ENCODE data around the gene COQ5.

Gene COQ5

DNA sequence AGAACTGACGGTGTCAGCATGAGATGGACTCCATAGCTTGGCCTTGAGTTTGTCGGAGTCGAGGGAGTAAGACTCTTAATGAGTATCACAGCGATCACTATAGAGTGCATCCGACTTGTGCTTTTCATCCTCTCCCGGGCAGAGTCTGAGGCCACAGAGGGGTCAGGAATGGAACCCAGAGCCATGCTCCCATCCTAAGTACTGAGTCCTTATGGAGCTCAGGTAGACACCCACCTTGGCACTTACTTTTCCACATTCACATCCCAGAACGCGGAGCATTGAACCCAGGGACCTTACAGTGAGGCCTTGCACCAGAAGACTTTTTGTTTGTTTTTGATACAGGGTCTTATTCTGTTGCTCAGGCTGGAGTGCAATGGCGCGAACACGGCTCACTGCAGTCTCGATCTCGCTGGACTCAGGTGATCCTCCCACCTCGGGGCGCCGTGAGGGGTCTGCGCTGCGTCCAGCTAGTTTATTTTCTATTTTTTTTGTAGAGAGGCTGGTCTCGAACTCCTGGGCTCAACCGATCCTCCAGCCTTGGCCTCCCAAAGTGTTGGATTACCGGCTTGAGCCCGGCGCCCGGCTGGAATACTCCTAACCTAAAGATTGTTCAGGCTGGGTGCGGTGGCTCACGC lies 58.7 kb downstream of the COQ5 start:
- ChIA-PET POLR2A (interaction anchor here (0.6 to 5.4 kb wide), 13 partner anchors 12 to 269 kb away, joined by 3 to 39 read pairs (median 4); partner anchors contain the start of genes COQ5, DYNLL1, RNU4-2 and RPLP0), CTCF (interaction anchor here (0.7 to 2.5 kb wide), 5 partner anchors 9 to 59 kb away, joined by 3 to 6 read pairs (median 3); partner anchors contain the start of gene COQ5)
- TF ChIP-seq CTBP1 (IDR thresholded peaks at IDR 0.05; ENCODE audit: borderline replicate concordance) (no peak), FOXK2 (IDR thresholded peaks at IDR 0.05) (no peak), BHLHE40 (IDR thresholded peaks at IDR 0.05; ENCODE audit: borderline replicate concordance) (no peak), FOXA1 (IDR thresholded peaks at IDR 0.05) (no peak), FOXM1 (IDR thresholded peaks at IDR 0.05; ENCODE audit: borderline replicate concordance) (no peak)
- peak; percentile 33 for DNase-seq (ENCODE audit: extremely low spot score)

- TF ChIP-seq ARNT (IDR thresholded peaks at IDR 0.05) (no peak), SP1 (IDR thresholded peaks at IDR 0.05) (no peak), ELF4 (IDR thresholded peaks at IDR 0.05) (peak; percentile 19; the same call in 1 of the 2 replicates), ZNF384 (IDR thresholded peaks at IDR 0.05) (no peak), FOXM1 (IDR thresholded peaks at IDR 0.05; ENCODE audit: borderline replicate concordance) (peak; percentile 73; the same call in 1 of the 2 replicates), LEF1 (IDR thresholded peaks at IDR 0.05; ENCODE audit: borderline replicate concordance) (peak; percentile 35; the same call in 1 of the 2 replicates), L3MBTL2 (conservative IDR thresholded peaks at IDR 0.05) (peak; percentile 47; the same call in 1 of the 2 replicates), HDGF (IDR thresholded peaks at IDR 0.05; ENCODE audit: borderline replicate concordance) (no peak), FOXK2 (IDR thresholded peaks at IDR 0.05) (no peak)
- POLR2A ChIA-PET, result interaction anchor here (0.9 to 5.4 kb wide), 13 partner anchors 12 to 268 kb away, joined by 3 to 39 read pairs (median 5); partner anchors contain the start of genes COQ5, DYNLL1, RNU4-2 and RPLP0
- DNase-seq (ENCODE audit: extremely low spot score), result peak; percentile 97
- CTCF ChIA-PET, result interaction anchor here (0.7 to 2.5 kb wide), 7 partner anchors 10 to 59 kb away, joined by 3 to 7 read pairs (median 4); partner anchors contain the start of gene COQ5
These were observed 59.4 kb downstream of the COQ5 start, which contains the start of gene SRSF9 for GRCh38 chr12:120469450-120470149. Gene SRSF9, minus strand, starts transcription at chr12:120469748. Its CDS starts 139 bp downstream, at chr12:120469609.

DNA sequence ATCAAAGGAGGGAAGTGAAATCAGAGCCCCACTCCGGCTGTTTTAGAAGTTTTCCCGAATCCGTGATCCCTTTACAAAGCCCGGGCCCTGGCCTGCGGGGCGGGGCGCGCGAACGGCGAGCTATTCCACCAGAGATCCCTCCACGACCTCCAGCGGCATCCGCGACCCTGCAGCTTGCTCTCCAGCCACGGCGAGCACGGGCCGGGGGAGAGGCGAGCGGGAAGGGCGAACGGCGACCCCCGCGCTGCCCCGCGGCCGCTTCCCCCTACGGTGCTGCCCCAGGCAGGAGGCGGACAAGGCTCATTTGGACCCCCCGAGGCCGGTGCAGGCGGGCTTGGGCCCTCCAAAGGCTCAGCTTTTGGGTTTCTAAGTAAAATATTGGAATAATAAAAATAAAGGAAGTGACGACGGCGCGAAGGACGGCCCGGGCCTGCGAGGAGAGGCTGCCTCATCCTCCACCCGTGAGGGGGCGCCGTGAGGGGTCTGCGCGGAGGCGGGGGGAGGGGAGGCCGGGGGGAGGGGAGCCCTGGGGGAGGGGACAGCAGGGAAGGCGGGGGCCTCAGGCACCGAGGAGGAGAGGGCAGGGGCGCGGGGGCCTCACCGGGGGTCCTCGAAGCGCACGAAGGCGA lies 60.0 kb downstream of the COQ5 start:
- POLR2A ChIA-PET, result interaction anchor here (1.0 to 5.4 kb wide), 13 partner anchors 10 to 177 kb away, joined by 3 to 39 read pairs (median 5); partner anchors contain the start of genes COQ5, DYNLL1 and RNU4-2
- TF ChIP-seq L3MBTL2 (conservative IDR thresholded peaks at IDR 0.05), result no peak
- no peak for TF ChIP-seq LEF1 (IDR thresholded peaks at IDR 0.05; ENCODE audit: borderline replicate concordance)
- TF ChIP-seq NFRKB (IDR thresholded peaks at IDR 0.05), result no peak
- TF ChIP-seq FOXM1 (IDR thresholded peaks at IDR 0.05; ENCODE audit: borderline replicate concordance), result no peak
- no peak for TF ChIP-seq FOXA1 (IDR thresholded peaks at IDR 0.05)
- no peak for TF ChIP-seq PKNOX1 (IDR thresholded peaks at IDR 0.05)
- TF ChIP-seq BHLHE40 (IDR thresholded peaks at IDR 0.05; ENCODE audit: borderline replicate concordance), result no peak
- no peak for TF ChIP-seq HDGF (IDR thresholded peaks at IDR 0.05; ENCODE audit: borderline replicate concordance)
- TF ChIP-seq FOXK2 (IDR thresholded peaks at IDR 0.05), result no peak
- TF ChIP-seq TARDBP (IDR thresholded peaks at IDR 0.05), result no peak
- TF ChIP-seq ARNT (IDR thresholded peaks at IDR 0.05), result no peak
- TF ChIP-seq ELF4 (IDR thresholded peaks at IDR 0.05), result no peak
- TF ChIP-seq ZNF384 (IDR thresholded peaks at IDR 0.05), result no peak
- no peak for TF ChIP-seq SP1 (IDR thresholded peaks at IDR 0.05)
- no peak for TF ChIP-seq CTBP1 (IDR thresholded peaks at IDR 0.05; ENCODE audit: borderline replicate concordance)
- no peak for TF ChIP-seq SUZ12 (IDR thresholded peaks at IDR 0.05)
- peak; percentile 56 for DNase-seq (ENCODE audit: extremely low spot score)
- CTCF ChIA-PET, result interaction anchor here (0.9 to 2.5 kb wide), 4 partner anchors 10 to 102 kb away, joined by 3 to 7 read pairs (median 6); no protein-coding TSS in a partner anchor

DNA sequence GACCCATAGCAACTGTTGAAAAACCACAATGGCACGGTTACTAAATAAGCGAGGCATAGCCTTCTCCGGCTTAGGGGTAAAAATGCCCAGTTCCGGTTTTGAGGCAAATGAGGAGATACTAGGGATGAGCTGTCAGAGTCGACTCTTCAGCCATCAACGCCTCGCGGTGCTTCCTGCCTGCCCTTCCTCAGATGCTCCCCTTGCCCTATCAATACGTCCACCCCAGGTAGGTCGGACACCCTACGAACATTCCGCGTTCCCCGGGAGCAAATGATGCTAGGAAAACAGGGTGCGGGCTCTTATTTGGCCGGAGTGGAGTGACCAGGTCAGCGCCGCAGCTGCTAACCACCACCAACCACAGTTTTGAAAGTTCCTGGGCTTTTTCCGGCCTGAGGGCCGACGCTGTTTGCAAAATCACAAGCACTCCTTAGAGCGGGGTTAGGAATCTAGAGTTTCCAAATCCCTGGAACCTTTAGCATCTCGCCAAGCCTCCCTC lies 60.6 kb downstream of the COQ5 start:
- no peak for DNase-seq (ENCODE audit: extremely low spot score)
- ChIA-PET POLR2A (interaction anchor here (1.0 to 5.4 kb wide), 7 partner anchors 10 to 177 kb away, joined by 3 to 39 read pairs (median 6); partner anchors contain the start of genes DYNLL1 and RNU4-2), CTCF (interaction anchor here (0.7 to 1.7 kb wide), 4 partner anchors 9 to 101 kb away, joined by 3 to 7 read pairs (median 4); no protein-coding TSS in a partner anchor)
- no peak for TF ChIP-seq ELF4 (IDR thresholded peaks at IDR 0.05)
- TF ChIP-seq FOXM1 (IDR thresholded peaks at IDR 0.05; ENCODE audit: borderline replicate concordance), result no peak
- no peak for TF ChIP-seq L3MBTL2 (conservative IDR thresholded peaks at IDR 0.05)
- TF ChIP-seq FOXK2 (IDR thresholded peaks at IDR 0.05), result no peak
- TF ChIP-seq SP1 (IDR thresholded peaks at IDR 0.05), result no peak
- TF ChIP-seq BHLHE40 (IDR thresholded peaks at IDR 0.05; ENCODE audit: borderline replicate concordance), result no peak
- no peak for TF ChIP-seq CTBP1 (IDR thresholded peaks at IDR 0.05; ENCODE audit: borderline replicate concordance)
- TF ChIP-seq PKNOX1 (IDR thresholded peaks at IDR 0.05), result no peak
- no peak for TF ChIP-seq TARDBP (IDR thresholded peaks at IDR 0.05)
- TF ChIP-seq FOXA1 (IDR thresholded peaks at IDR 0.05), result no peak
- TF ChIP-seq SUZ12 (IDR thresholded peaks at IDR 0.05), result no peak
- no peak for TF ChIP-seq HDGF (IDR thresholded peaks at IDR 0.05; ENCODE audit: borderline replicate concordance)
- no peak for TF ChIP-seq NFRKB (IDR thresholded peaks at IDR 0.05)

GRCh38 chr12:120467439-120467838 lies 61.5 kb downstream of the COQ5 start:
- POLR2A ChIA-PET, result interaction anchor here (1.1 to 3.9 kb wide), 5 partner anchors 11 to 176 kb away, joined by 3 to 17 read pairs (median 6); partner anchors contain the start of genes DYNLL1 and RNU4-2
- CTCF ChIA-PET, result interaction anchor here (0.6 to 1.7 kb wide), 4 partner anchors 11 to 78 kb away, joined by 3 to 6 read pairs (median 4); no protein-coding TSS in a partner anchor
- no peak for TF ChIP-seq FOXK2 (IDR thresholded peaks at IDR 0.05)
- no peak for TF ChIP-seq NFRKB (IDR thresholded peaks at IDR 0.05)
- TF ChIP-seq L3MBTL2 (conservative IDR thresholded peaks at IDR 0.05), result no peak
- TF ChIP-seq CTBP1 (IDR thresholded peaks at IDR 0.05; ENCODE audit: borderline replicate concordance), result no peak
- no peak for TF ChIP-seq SP1 (IDR thresholded peaks at IDR 0.05)
- TF ChIP-seq TARDBP (IDR thresholded peaks at IDR 0.05), result no peak
- TF ChIP-seq SUZ12 (IDR thresholded peaks at IDR 0.05), result no peak
- TF ChIP-seq ELF4 (IDR thresholded peaks at IDR 0.05), result no peak
- TF ChIP-seq FOXM1 (IDR thresholded peaks at IDR 0.05; ENCODE audit: borderline replicate concordance), result no peak
- TF ChIP-seq BHLHE40 (IDR thresholded peaks at IDR 0.05; ENCODE audit: borderline replicate concordance), result no peak
- TF ChIP-seq FOXA1 (IDR thresholded peaks at IDR 0.05), result no peak
- no peak for TF ChIP-seq ZNF384 (IDR thresholded peaks at IDR 0.05)
- TF ChIP-seq PKNOX1 (IDR thresholded peaks at IDR 0.05), result no peak
- TF ChIP-seq HDGF (IDR thresholded peaks at IDR 0.05; ENCODE audit: borderline replicate concordance), result no peak
- no peak for TF ChIP-seq ARNT (IDR thresholded peaks at IDR 0.05)
- no peak for TF ChIP-seq LEF1 (IDR thresholded peaks at IDR 0.05; ENCODE audit: borderline replicate concordance)
- no peak for DNase-seq (ENCODE audit: extremely low spot score)
